Endothelial cell of umbilical vein (primary cell): ENCODE measurements around the gene DSCAML1. TPM values are rescaled to one million over a fixed set of nuclear protein-coding genes. Genes with fewer than 3 reads are reported as not detected.

Experiments used
- BruUV-seq: library from RNA; stranded (reverse); fragments of 400-500 nt; replicated peaks from 2 replicates; lab custom pipeline; 2021; lab: Mats Ljungman, UMichigan
- CTCF ChIA-PET: fragments of 300-600, 350-600 bp; sonication (Branson Sonifier 250); formaldehyde crosslinking; loops from one replicate; lab custom pipeline; 2021; ENCODE audit warnings: antibody characterized with exemption, inconsistent platforms; lab: Charles Lee
- POLR2A ChIA-PET: fragments of 300-600, 350-600 bp; sonication (Branson Sonifier 250); formaldehyde crosslinking; loops from one replicate; lab custom pipeline; 2021; ENCODE audit warnings: antibody characterized with exemption, inconsistent platforms; lab: Charles Lee
- DNase-seq: peaks from one replicate; pipeline ENCODE4 v3.0.0-alpha.2; 2011; ENCODE audit warnings: low read depth, low spot score
- FAIRE-seq: peaks from 2 replicates; lab custom pipeline; 2011; peaks lifted over from hg19 to GRCh38; lab: Jason Lieb, UNC
- H2AFZ ChIP-seq: 2 replicates; pipeline ENCODE4 v1.6.0; 2012; ENCODE audit warnings: low read depth, low read length, control low read depth, inconsistent platforms
- H3K27ac ChIP-seq: 2 replicates; pipeline ENCODE4 v1.5.1; 2011; ENCODE audit warnings: low read depth, mild to moderate bottlenecking, control low read depth, low read length, moderate library complexity; ENCODE audit not compliant: insufficient read depth
- H3K27me3 ChIP-seq, 2 experiments: 2 replicates each; pipeline versions ENCODE4 v1.6.0 to v1.6.1; 2011; ENCODE audit warnings: low read length in 2 of 2, mixed read lengths in 1 of 2; ENCODE audit not compliant: control insufficient read depth in 2 of 2, insufficient read depth in 2 of 2
- H3K36me3 ChIP-seq, 2 experiments: 2 replicates in 1 of 2; 3 replicates in 1 of 2; pipeline ENCODE4 v1.5.1; 2011; ENCODE audit warnings: low read length in 2 of 2, mild to moderate bottlenecking in 1 of 2, moderate library complexity in 1 of 2; ENCODE audit not compliant: control insufficient read depth in 2 of 2, insufficient read depth in 2 of 2; ENCODE audit errors: extremely low read depth in 1 of 2
- H3K4me1 ChIP-seq: 3 replicates; pipeline ENCODE4 v1.5.1; 2011; ENCODE audit warnings: mild to moderate bottlenecking, low read length; ENCODE audit not compliant: control insufficient read depth, insufficient read depth; ENCODE audit errors: extremely low read depth
- H3K4me2 ChIP-seq: 2 replicates; pipeline ENCODE4 v1.6.1; 2011; ENCODE audit warnings: low read length, control low read depth, mixed read lengths; ENCODE audit not compliant: insufficient read depth
- H3K4me3 ChIP-seq, 3 experiments: fragments of 200-600 bp in 1 of 3; sonication (generic), shearing (Covaris generic) in 1 of 3; replicated peaks in 1 of 3; 2 replicates each; pipeline ENCODE4 v1.5.1; 2011 to 2016; ENCODE audit warnings: control low read depth in 3 of 3, low read length in 3 of 3, mild to moderate bottlenecking in 2 of 3, inconsistent platforms in 1 of 3, low read depth in 1 of 3, moderate library complexity in 1 of 3; ENCODE audit not compliant: insufficient read depth in 1 of 3
- H3K79me2 ChIP-seq: 2 replicates; pipeline ENCODE4 v1.6.0; 2012; ENCODE audit warnings: low read length, inconsistent platforms; ENCODE audit not compliant: control insufficient read depth, insufficient read depth
- H3K9ac ChIP-seq: replicated peaks from 2 replicates; pipeline ENCODE3; 2011; ENCODE audit warnings: low read length, control low read depth; ENCODE audit not compliant: insufficient read depth; ENCODE audit errors: extremely low read depth
- H3K9me1 ChIP-seq: replicated peaks from 3 replicates; pipeline ENCODE4 v1.6.0; 2011; ENCODE audit warnings: mild to moderate bottlenecking, low read length; ENCODE audit not compliant: control insufficient read depth, insufficient read depth; ENCODE audit errors: extremely low read depth
- H3K9me3 ChIP-seq: replicated peaks from 2 replicates; pipeline ENCODE4 v1.5.1; 2012; ENCODE audit warnings: low read length, inconsistent platforms; ENCODE audit not compliant: control insufficient read depth, insufficient read depth
- H4K20me1 ChIP-seq: replicated peaks from 2 replicates; pipeline ENCODE3; 2011; ENCODE audit warnings: mild to moderate bottlenecking, low read length; ENCODE audit not compliant: control insufficient read depth, insufficient read depth; ENCODE audit errors: extremely low read depth
- CTCF ChIP-seq, 2 donors: IDR thresholded peaks; 1 replicate in 1 of 2; 2 replicates in 1 of 2; pipeline ENCODE4 v1.5.1; 2011; ENCODE audit warnings: low read length in 2 of 2, mild to moderate bottlenecking in 2 of 2, moderate library complexity in 2 of 2, control low read depth in 1 of 2, inconsistent platforms in 1 of 2, low read depth in 1 of 2; ENCODE audit not compliant: insufficient read depth in 1 of 2; ENCODE audit errors: extremely low read depth in 1 of 2
- EZH2 ChIP-seq: IDR thresholded peaks from 2 replicates; pipeline ENCODE4 v1.6.1; 2012; ENCODE audit warnings: borderline replicate concordance, low read depth, mild to moderate bottlenecking, moderate library complexity, low read length, inconsistent platforms; ENCODE audit not compliant: severe bottlenecking
- FOS ChIP-seq: IDR thresholded peaks from 2 replicates; pipeline ENCODE4 v1.6.1; 2011; ENCODE audit warnings: mild to moderate bottlenecking, low read length, moderate library complexity, borderline replicate concordance; ENCODE audit not compliant: insufficient read depth
- GATA2 ChIP-seq: IDR thresholded peaks from 2 replicates; pipeline ENCODE4 v1.7.0; 2011; ENCODE audit warnings: low read depth, mild to moderate bottlenecking, moderate library complexity, mixed read lengths, low read length; ENCODE audit not compliant: insufficient read length, insufficient read depth
- JUN ChIP-seq: IDR thresholded peaks from 2 replicates; pipeline ENCODE4 v1.6.1; 2011; ENCODE audit warnings: borderline replicate concordance, low read depth; ENCODE audit not compliant: insufficient read length, insufficient read depth
- MAX ChIP-seq: IDR thresholded peaks from 2 replicates; pipeline ENCODE4 v1.6.1; 2011; ENCODE audit not compliant: insufficient read depth, insufficient read length
- MYC ChIP-seq: IDR thresholded peaks from one replicate; pipeline ENCODE4 v1.6.1; 2011; ENCODE audit warnings: mild to moderate bottlenecking, low read depth, low read length
- POLR2A ChIP-seq: IDR thresholded peaks from 2 replicates; pipeline ENCODE4 v1.6.1; 2012; ENCODE audit warnings: low read depth, mild to moderate bottlenecking, control low read depth, low read length
- POLR2AphosphoS5 ChIP-seq: IDR thresholded peaks from 2 replicates; pipeline ENCODE4 v1.6.1; 2012; ENCODE audit warnings: low read depth, mild to moderate bottlenecking, control low read depth, low read length, moderate library complexity; ENCODE audit not compliant: insufficient read depth
- dilution Hi-C: fragments of 300-500 bp; cut with MboI; formaldehyde crosslinking; loops from one replicate; pipeline ENCODE4 v1.15.0; 2019; ENCODE audit warnings: low sequenced_read_pairs; ENCODE audit not compliant: extremely low pct_ligation_motif_present
- intact Hi-C: fragments of 100-400 bp; cut with micrococcal nuclease; formaldehyde crosslinking; loops from one replicate; pipeline ENCODE4 v1.10.0; 2022
- polyA plus RNA-seq, 4 experiments: library from polyadenylated mRNA; depleted of rRNA in 3 of 4; stranded (reverse) in 3 of 4; unstranded in 1 of 4; fragments of >200 nt; gene quantifications; 2 replicates each; pipeline versions ENCODE4 v1.2.1 to v1.2.3, GENCODE V29; 2011 to 2012; ENCODE audit warnings: missing spikeins in 1 of 4
- total RNA-seq: library from RNA; stranded (reverse); gene quantifications from 2 replicates; pipeline ENCODE4 v1.2.3, GENCODE V29; 2021

The DSCAML1 gene
- total and polyA plus RNA-seq, 2 donors (not counting 3 experiments of a cell fraction or from before 2014, with no cell fraction given): not detected

- no peak overlapping the region for H2AFZ ChIP-seq
- CTCF ChIA-PET: no interaction called here
- DNase-seq (no peak), FAIRE-seq (no peak)
- BruUV-seq: no TSS peak
- TF ChIP-seq FOS (no peak), POLR2A (no peak), MAX (no peak), MYC (no peak), EZH2 (no peak), JUN (no peak), CTCF (IDR thresholded peaks at IDR 0.05; ENCODE audit: extremely low read depth in 1 of 2, insufficient read depth in 1 of 2, low read depth in 1 of 2, low read length in 2 of 2) (no peak), POLR2AphosphoS5 (no peak), GATA2 (no peak)
- H3K4me3 ChIP-seq: no peak overlapping the region
- no peak overlapping the region for H3K4me2 ChIP-seq
- intact Hi-C loops: no loop called here
- H3K36me3 ChIP-seq: no peaks in the 10 kb centered on the region
- no peak overlapping the region for H3K9ac ChIP-seq
- H3K9me3 ChIP-seq: no peaks in the 10 kb centered on the region
- H3K27me3 ChIP-seq: no peaks in the 10 kb centered on the region
- POLR2A ChIA-PET: no interaction called here
- no peaks in the 10 kb centered on the region for H3K9me1 ChIP-seq
- no peaks in the 10 kb centered on the region for H3K4me1 ChIP-seq
- no peak overlapping the region for H3K27ac ChIP-seq
- dilution Hi-C loops: no loop called here
- H3K79me2 ChIP-seq: no peaks in the 10 kb centered on the region
- no peaks in the 10 kb centered on the region for H4K20me1 ChIP-seq
These were observed 359.3 kb downstream of the DSCAML1 start for GRCh38 chr11:117437791-117438130.
